ENCODE data around the gene NFATC3. TPM values are rescaled to one million over a fixed set of nuclear protein-coding genes. Genes with fewer than 3 reads are reported as not detected.

NFATC3 gene
- total RNA-seq, 1 donor from 2014 or later, result 29.2 TPM

DNA sequence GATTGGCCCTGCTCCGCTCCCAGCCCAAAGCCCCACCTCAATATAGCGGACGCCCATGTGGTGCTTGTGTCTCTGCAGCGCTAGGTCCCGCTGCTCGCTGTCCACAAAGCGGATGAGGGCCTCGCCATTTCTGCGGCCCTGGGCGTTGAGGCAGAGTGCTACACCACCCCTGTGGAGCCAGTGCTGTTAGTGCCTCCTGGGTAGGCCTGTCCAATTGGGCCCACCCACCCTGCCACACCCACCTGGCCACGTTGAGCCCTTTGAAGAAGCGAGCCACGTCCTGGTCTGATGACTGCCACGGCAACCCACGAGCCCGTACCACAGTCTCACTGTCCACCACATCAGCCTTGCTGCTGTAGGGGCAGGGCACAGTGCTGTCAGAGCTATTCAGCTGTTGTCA lies 147.2 kb downstream of the NFATC3 start:
- Histone ChIP-seq H3K4me1 (ENCODE audit: control insufficient read depth in 3 of 3, insufficient read depth in 3 of 3, low read length in 3 of 3) (peaks cover 30 to 37% (median 34%) of the 10 kb centered on the region in 3 donors), H3K27ac (ENCODE audit: low read depth, low read length) (no peak overlapping the region), H3K36me3 (ENCODE audit: control insufficient read depth in 3 of 3, insufficient read depth in 3 of 3, low read length in 3 of 3) (peaks cover under 1 to 16% (median 11%) of the 10 kb centered on the region in 3 donors), H3K9ac (ENCODE audit: low read depth in 1 of 3, low read length in 3 of 3) (no peak overlapping the region), H3K27me3 (ENCODE audit: control insufficient read depth in 3 of 3, insufficient read depth in 3 of 3, low read length in 3 of 3) (no peaks in the 10 kb centered on the region), H3K9me3 (ENCODE audit: control insufficient read depth in 3 of 3, low read length in 3 of 3) (no peaks in the 10 kb centered on the region), H3K4me3 (ENCODE audit: low read length in 3 of 3) (no peak overlapping the region)

DNA sequence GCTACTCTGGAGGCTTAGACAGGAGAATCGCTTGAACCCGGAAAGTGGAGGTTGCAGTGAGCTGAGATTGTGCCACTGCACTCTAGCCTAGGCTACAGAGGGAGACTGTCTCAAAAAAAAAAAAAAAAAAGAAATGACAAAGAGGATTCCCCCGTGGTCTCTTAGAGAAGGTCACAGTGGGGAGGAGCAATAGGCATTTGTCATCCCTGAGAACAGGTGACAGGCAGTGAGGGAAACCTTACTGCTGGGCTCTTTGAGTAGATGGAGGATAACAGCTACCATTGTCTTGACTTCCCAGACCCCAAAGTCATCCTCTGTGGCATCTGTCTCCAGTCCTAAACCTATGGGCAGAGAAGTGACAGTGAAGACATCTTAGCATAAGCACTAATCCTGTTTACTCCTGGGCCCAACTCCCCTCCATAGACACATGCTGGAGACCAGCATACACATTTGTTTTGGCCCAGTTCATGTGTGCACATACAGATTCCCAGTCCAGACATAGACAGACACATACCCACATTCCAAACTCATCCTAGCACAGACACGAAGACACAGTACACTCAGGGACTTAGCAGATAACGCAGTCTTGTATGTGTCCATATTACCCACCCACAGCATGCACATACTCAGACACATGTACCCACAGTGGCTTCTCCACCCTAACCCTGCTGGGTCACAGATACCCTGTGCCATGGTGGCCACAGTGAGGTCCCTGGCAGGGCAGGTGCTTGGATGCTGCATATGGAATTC lies 148.1 kb downstream of the NFATC3 start:
- H3K4me1 ChIP-seq (ENCODE audit: control insufficient read depth in 3 of 3, insufficient read depth in 3 of 3, low read length in 3 of 3), result peaks cover 26 to 32% (median 29%) of the 10 kb centered on the region in 3 donors
- H3K9ac ChIP-seq (ENCODE audit: low read depth in 1 of 3, low read length in 3 of 3), result no peak overlapping the region
- H3K27ac ChIP-seq (ENCODE audit: low read depth, low read length), result no peak overlapping the region
- H3K4me3 ChIP-seq (ENCODE audit: low read length in 3 of 3), result no peak overlapping the region
- peaks cover 0 to 16% (median 11%) of the 10 kb centered on the region in 3 donors for H3K36me3 ChIP-seq (ENCODE audit: control insufficient read depth in 3 of 3, insufficient read depth in 3 of 3, low read length in 3 of 3)
- H3K27me3 ChIP-seq (ENCODE audit: control insufficient read depth in 3 of 3, insufficient read depth in 3 of 3, low read length in 3 of 3), result no peaks in the 10 kb centered on the region
- H3K9me3 ChIP-seq (ENCODE audit: control insufficient read depth in 3 of 3, low read length in 3 of 3), result no peaks in the 10 kb centered on the region

DNA sequence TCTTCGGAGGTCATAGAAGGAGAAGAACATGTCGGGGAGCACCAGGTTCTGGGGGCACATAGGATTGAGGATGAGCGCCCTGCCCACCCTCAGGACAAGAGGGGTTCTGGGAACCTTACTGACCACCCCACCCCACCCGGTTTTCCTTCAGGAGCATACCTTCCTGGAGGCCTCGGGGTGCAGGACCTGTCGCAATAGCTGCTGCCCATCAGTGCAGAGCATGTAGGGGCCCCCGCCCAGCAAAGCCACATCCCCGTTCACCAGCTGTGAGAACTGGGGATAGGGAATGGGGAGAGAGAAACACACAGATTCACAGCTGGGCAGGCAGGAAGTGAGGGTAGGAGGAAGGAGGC lies 148.6 kb downstream of the NFATC3 start:
- peaks cover 21 to 26% (median 24%) of the 10 kb centered on the region in 3 donors for H3K4me1 ChIP-seq (ENCODE audit: control insufficient read depth in 3 of 3, insufficient read depth in 3 of 3, low read length in 3 of 3)
- peaks cover 0 to 16% (median 11%) of the 10 kb centered on the region in 3 donors for H3K36me3 ChIP-seq (ENCODE audit: control insufficient read depth in 3 of 3, insufficient read depth in 3 of 3, low read length in 3 of 3)

DNA sequence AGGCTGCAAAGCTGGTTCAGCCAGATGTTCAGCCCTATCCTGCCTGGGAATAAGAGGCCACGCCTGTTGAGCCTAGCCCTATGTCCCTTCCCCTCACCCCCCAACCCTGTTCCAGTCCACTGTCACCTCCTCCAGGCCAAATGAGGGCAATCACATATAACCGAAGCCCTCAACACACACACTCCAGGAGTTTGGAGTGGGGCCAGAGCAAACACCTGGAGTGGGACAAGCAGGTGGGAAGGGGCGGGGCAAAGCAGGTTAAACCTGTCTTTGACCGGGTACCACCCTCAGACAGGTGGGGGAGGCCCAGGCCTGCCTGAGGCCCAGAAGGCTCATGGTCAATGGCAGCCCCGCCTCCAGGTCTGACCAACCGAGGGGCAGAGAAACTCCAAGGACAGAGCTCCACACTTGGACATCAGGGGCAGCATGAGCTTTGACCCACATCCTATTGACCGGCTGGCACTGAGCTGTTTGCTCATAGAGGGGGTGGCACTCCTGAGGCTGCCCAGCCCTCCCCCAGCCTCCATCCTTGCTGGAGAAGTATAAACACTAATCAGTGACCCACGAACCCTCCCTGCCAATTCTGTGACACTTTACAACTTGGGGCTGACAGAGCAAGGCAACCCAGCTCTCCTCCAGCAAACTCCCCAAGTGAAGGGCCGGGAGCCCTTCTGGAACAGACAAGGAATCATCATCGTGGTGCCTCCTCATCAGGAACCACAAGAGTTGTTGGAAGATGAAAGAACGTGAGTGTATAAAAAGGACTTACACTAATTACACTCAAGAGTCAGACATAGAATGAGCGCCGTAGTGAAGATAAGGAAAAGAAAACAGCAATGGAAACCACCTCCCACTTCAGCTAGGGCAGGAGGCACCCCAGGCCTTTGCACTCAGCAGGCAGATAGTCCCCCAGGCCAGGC lies 149.3 kb downstream of the NFATC3 start:
- Histone ChIP-seq H3K36me3 (ENCODE audit: control insufficient read depth in 3 of 3, insufficient read depth in 3 of 3, low read length in 3 of 3) (peaks cover 0 to 16% (median 11%) of the 10 kb centered on the region in 3 donors), H3K27ac (ENCODE audit: low read depth, low read length) (no peak overlapping the region)

More for the DNA sequence above, 148.6 kb downstream of the NFATC3 start:
- no peaks in the 10 kb centered on the region for H3K9me3 ChIP-seq (ENCODE audit: control insufficient read depth in 3 of 3, low read length in 3 of 3)
- H3K27ac ChIP-seq (ENCODE audit: low read depth, low read length), result no peak overlapping the region
- H3K9ac ChIP-seq (ENCODE audit: low read depth in 1 of 3, low read length in 3 of 3), result no peak overlapping the region
- H3K4me3 ChIP-seq (ENCODE audit: low read length in 3 of 3), result no peak overlapping the region
- H3K27me3 ChIP-seq (ENCODE audit: control insufficient read depth in 3 of 3, insufficient read depth in 3 of 3, low read length in 3 of 3), result no peaks in the 10 kb centered on the region

DNA sequence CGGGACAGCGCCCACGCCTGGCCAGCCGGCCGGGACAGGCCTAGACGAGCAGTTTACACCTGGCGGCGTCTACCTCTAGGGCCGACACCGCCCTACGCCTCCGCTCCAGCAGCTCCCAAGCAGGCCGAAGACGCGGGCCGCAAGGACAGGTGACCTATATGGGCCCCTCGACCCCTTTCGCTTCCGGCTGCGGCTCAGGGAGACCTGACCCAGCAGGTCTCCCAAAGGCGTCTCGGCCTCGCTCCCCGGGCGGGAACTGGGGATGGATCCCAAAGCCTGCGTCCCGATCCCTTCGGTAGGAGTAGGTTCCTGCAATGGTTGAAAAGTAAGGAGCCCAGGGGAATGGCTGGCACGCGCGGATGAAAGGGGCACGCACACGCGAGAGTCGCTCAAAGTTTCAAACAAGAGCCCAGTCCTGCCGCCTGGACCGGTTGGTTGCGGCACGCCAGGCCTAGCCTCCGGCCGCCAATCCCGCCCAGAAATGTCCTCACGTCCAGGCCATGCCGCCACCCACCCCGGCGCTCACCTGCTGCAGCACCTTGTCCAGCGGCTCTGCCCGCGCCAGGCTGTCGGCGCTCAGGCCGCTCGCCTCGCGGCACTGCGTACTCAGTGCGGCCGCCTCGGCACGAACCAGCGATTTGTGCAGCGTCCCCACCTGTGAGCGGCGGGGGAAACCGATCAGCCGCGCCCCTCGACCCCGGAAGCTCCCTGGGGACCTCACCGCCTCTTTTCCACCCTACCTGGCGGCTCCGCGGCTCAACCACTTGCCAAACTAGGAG lies 150.1 kb downstream of the NFATC3 start:
- H3K4me3 ChIP-seq (ENCODE audit: low read length in 3 of 3), result no peak overlapping the region
- H3K4me1 ChIP-seq (ENCODE audit: control insufficient read depth in 3 of 3, insufficient read depth in 3 of 3, low read length in 3 of 3), result peaks cover 18 to 23% (median 20%) of the 10 kb centered on the region in 3 donors
- H3K9me3 ChIP-seq (ENCODE audit: control insufficient read depth in 3 of 3, low read length in 3 of 3), result no peaks in the 10 kb centered on the region
- no peak overlapping the region for H3K27ac ChIP-seq (ENCODE audit: low read depth, low read length)
- no peak overlapping the region for H3K9ac ChIP-seq (ENCODE audit: low read depth in 1 of 3, low read length in 3 of 3)
- peaks cover 0 to 16% (median 7%) of the 10 kb centered on the region in 3 donors for H3K36me3 ChIP-seq (ENCODE audit: control insufficient read depth in 3 of 3, insufficient read depth in 3 of 3, low read length in 3 of 3)
- H3K27me3 ChIP-seq (ENCODE audit: control insufficient read depth in 3 of 3, insufficient read depth in 3 of 3, low read length in 3 of 3), result no peaks in the 10 kb centered on the region

More for the DNA sequence above, 149.3 kb downstream of the NFATC3 start:
- Histone ChIP-seq H3K4me3 (ENCODE audit: low read length in 3 of 3) (no peak overlapping the region), H3K4me1 (ENCODE audit: control insufficient read depth in 3 of 3, insufficient read depth in 3 of 3, low read length in 3 of 3) (peaks cover 15 to 20% (median 19%) of the 10 kb centered on the region in 3 donors), H3K9ac (ENCODE audit: low read depth in 1 of 3, low read length in 3 of 3) (no peak overlapping the region), H3K9me3 (ENCODE audit: control insufficient read depth in 3 of 3, low read length in 3 of 3) (no peaks in the 10 kb centered on the region), H3K27me3 (ENCODE audit: control insufficient read depth in 3 of 3, insufficient read depth in 3 of 3, low read length in 3 of 3) (no peaks in the 10 kb centered on the region)

DNA sequence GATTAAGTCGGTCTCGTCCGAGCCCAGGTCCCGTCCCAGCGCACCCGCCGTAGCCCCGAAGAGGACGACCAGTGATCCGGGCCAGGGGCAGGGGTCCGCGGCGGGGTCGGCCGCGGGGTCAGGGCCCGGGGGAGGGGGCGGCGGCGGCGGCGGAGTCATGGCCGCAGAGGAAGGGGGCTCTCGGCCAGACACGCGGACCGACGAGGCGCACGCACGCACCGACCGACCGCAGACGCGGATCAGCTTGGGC lies 150.6 kb downstream of the NFATC3 start, which contains the start of gene ESRP2:
ESRP2 (minus strand) TSS at position 241 of the 250 bp plus-strand sequence; CDS start at position 159, 82 bp downstream.
- H3K9ac ChIP-seq (ENCODE audit: low read depth in 1 of 3, low read length in 3 of 3), result peak within 1 kb of the TSS; percentile 61 to 93 (median 76)
- peak within 1 kb of the TSS; percentile 74 for H3K27ac ChIP-seq (ENCODE audit: low read depth, low read length)
- no peaks in the 10 kb centered on the region for H3K27me3 ChIP-seq (ENCODE audit: control insufficient read depth in 3 of 3, insufficient read depth in 3 of 3, low read length in 3 of 3)
- H3K4me3 ChIP-seq (ENCODE audit: low read length in 3 of 3), result peak within 1 kb of the TSS; percentile 66 to 87 (median 74)
- peaks cover 0 to 15% (median 3%) of the 10 kb centered on the region in 3 donors for H3K36me3 ChIP-seq (ENCODE audit: control insufficient read depth in 3 of 3, insufficient read depth in 3 of 3, low read length in 3 of 3)
- H3K4me1 ChIP-seq (ENCODE audit: control insufficient read depth in 3 of 3, insufficient read depth in 3 of 3, low read length in 3 of 3), result peaks cover 18 to 23% (median 20%) of the 10 kb centered on the region in 3 donors
- no peaks in the 10 kb centered on the region for H3K9me3 ChIP-seq (ENCODE audit: control insufficient read depth in 3 of 3, low read length in 3 of 3)

DNA sequence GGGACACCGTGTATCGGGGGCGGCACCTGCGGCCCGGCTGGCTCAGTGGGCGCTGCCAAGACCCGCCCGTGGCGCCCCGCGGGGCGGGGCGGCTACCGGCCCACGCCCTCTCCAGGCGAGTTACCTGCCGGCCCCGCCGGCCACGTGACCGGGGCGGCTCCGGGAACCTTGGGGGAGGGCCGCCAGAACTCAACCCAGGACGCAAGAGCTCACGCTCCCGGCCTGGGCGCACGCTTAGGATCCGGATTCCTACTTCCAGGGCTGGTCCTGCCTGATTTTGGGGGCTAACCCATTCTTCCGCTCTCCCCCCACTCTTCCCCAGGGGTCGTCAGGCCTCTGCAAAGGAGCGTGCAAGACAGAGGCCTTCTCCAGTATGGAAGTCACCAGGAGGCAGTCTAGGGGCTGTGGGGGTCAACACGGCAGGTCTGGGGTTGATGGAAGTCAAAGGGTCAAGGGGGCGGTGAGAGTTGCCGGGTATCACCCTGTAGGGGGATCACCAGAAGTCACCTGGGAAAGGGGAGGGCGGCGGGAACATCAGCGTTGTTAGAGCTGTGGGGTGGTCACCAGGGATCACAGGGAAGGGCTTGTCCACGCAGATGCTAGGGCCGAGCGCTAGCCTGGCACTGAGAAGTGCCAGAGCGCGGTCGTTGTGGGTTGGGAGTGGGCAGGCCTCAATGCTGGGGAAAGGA lies 151.1 kb downstream of the NFATC3 start:
- no peaks in the 10 kb centered on the region for H3K27me3 ChIP-seq (ENCODE audit: control insufficient read depth in 3 of 3, insufficient read depth in 3 of 3, low read length in 3 of 3)

DNA sequence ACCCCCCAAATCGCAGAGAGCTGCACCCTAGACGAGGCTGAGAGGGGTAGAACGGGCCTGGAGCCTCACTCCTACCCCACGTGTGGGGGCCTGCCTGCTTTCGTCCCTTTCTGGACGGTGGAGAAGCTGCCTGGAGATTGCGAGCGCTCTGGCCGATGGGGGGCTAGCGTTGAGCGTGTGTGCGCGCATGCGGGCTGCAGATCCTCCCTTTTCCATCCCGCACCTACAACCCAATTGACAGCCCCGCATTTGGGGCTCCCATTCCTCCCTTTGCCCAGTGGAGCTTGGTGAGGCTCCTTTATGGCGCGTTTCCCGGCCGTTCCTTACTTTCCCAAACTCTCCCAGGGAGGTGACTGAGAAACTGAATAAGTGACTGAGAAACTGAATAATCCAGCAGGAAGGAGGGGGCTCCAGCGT lies 151.7 kb downstream of the NFATC3 start:
- Histone ChIP-seq H3K4me1 (ENCODE audit: control insufficient read depth in 3 of 3, insufficient read depth in 3 of 3, low read length in 3 of 3) (peaks cover 18 to 23% (median 20%) of the 10 kb centered on the region in 3 donors), H3K9ac (ENCODE audit: low read depth in 1 of 3, low read length in 3 of 3) (peak overlapping the region; percentile 61 to 93 (median 76)), H3K27ac (ENCODE audit: low read depth, low read length) (peak overlapping the region; percentile 74), H3K4me3 (ENCODE audit: low read length in 3 of 3) (peak overlapping the region; percentile 66 to 87 (median 74)), H3K36me3 (ENCODE audit: control insufficient read depth in 3 of 3, insufficient read depth in 3 of 3, low read length in 3 of 3) (peaks cover 0 to 7% (median under 1%) of the 10 kb centered on the region in 3 donors), H3K9me3 (ENCODE audit: control insufficient read depth in 3 of 3, low read length in 3 of 3) (no peaks in the 10 kb centered on the region), H3K27me3 (ENCODE audit: control insufficient read depth in 3 of 3, insufficient read depth in 3 of 3, low read length in 3 of 3) (no peaks in the 10 kb centered on the region)

More for the DNA sequence above, 151.1 kb downstream of the NFATC3 start:
- Histone ChIP-seq H3K27ac (ENCODE audit: low read depth, low read length) (no peak overlapping the region), H3K4me3 (ENCODE audit: low read length in 3 of 3) (peak overlapping the region; percentile 66 to 87 (median 74)), H3K36me3 (ENCODE audit: control insufficient read depth in 3 of 3, insufficient read depth in 3 of 3, low read length in 3 of 3) (peaks cover 0 to 12% (median 3%) of the 10 kb centered on the region in 3 donors), H3K4me1 (ENCODE audit: control insufficient read depth in 3 of 3, insufficient read depth in 3 of 3, low read length in 3 of 3) (peaks cover 18 to 23% (median 20%) of the 10 kb centered on the region in 3 donors), H3K9ac (ENCODE audit: low read depth in 1 of 3, low read length in 3 of 3) (peak overlapping the region in 2 of 3 donors; percentile 61 to 93), H3K9me3 (ENCODE audit: control insufficient read depth in 3 of 3, low read length in 3 of 3) (no peaks in the 10 kb centered on the region)
